Stimulated activated CD8-positive, alpha-beta memory T cell treated with anti-CD3 and anti-CD28 coated beads, Interleukin-7, amount 100 ng/mL, for 1 hour (primary cell): ENCODE results near the gene KCTD15.

ENCODE experiments used
- DNase-seq, 2 donors: peaks; one replicate each; pipeline ENCODE4 v3.0.0-alpha.2; 2020; ENCODE audit warnings: low read depth in 2 of 2

Gene KCTD15

GRCh38 chr19:33849551-33850147 lies 53.0 kb downstream of the KCTD15 start:
- no peak for DNase-seq

- DNase-seq = no peak
Observed at GRCh38 chr19:33859016-33859415, 62.3 kb downstream of the KCTD15 start.

- DNase-seq = no peak
Observed at GRCh38 chr19:33860312-33861090, 63.8 kb downstream of the KCTD15 start.

- no peak for DNase-seq
Observed at GRCh38 chr19:33861950-33862349, 65.3 kb downstream of the KCTD15 start.

- DNase-seq = no peak
Observed at GRCh38 chr19:33862981-33863380, 66.3 kb downstream of the KCTD15 start.

GRCh38 chr19:33863436-33863835 lies 66.8 kb downstream of the KCTD15 start:
- DNase-seq = no peak

- DNase-seq = no peak
Observed at GRCh38 chr19:33864311-33864850, 67.7 kb downstream of the KCTD15 start.

GRCh38 chr19:33865306-33865705 lies 68.6 kb downstream of the KCTD15 start:
- DNase-seq = no peak
